Lower leg skin (tissue), 3 donors: ENCODE results near the gene KPNA5.

Experiments used
- POLR2A ChIP-seq, 2 donors: fragments of 450-650 bp; IDR thresholded peaks; one replicate each; pipeline ENCODE4 v1.6.1; 2016 to 2017; ENCODE audit warnings: antibody characterized with exemption in 2 of 2, mild to moderate bottlenecking in 1 of 2, moderate library complexity in 1 of 2
- TF ChIP-seq, protein P1 (sequence below), 3 donors: fragments of 450-650 bp; IDR thresholded peaks; one replicate each; pipeline ENCODE4 v1.5.1; 2016; ENCODE audit warnings: antibody characterized with exemption in 3 of 3, mild to moderate bottlenecking in 3 of 3, moderate library complexity in 2 of 3

DNA sequence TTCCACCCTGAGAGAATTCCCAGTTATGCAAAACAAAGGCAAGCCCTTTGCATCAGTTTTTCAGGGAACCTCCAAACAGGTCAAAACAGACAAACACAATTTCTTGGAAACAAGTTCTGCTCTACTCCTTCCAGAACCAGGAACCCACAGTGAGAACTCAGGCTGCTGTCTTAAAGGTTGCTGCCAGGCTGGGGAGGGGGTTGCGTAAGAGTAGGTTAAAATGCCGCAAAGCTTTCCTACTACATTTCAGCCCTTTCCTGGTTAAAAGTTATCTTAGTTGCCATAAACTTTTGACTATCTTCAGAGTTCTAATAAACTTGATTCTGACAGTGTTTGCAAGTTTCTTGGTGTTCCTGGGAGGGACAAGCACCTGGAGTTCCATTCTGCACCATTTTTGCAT, 33.8 kb downstream of the KPNA5 start:
- TF ChIP-seq POLR2A (IDR thresholded peaks at IDR 0.05): no peak
- TF ChIP-seq, protein P1, sequence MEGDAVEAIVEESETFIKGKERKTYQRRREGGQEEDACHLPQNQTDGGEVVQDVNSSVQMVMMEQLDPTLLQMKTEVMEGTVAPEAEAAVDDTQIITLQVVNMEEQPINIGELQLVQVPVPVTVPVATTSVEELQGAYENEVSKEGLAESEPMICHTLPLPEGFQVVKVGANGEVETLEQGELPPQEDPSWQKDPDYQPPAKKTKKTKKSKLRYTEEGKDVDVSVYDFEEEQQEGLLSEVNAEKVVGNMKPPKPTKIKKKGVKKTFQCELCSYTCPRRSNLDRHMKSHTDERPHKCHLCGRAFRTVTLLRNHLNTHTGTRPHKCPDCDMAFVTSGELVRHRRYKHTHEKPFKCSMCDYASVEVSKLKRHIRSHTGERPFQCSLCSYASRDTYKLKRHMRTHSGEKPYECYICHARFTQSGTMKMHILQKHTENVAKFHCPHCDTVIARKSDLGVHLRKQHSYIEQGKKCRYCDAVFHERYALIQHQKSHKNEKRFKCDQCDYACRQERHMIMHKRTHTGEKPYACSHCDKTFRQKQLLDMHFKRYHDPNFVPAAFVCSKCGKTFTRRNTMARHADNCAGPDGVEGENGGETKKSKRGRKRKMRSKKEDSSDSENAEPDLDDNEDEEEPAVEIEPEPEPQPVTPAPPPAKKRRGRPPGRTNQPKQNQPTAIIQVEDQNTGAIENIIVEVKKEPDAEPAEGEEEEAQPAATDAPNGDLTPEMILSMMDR (IDR thresholded peaks at IDR 0.05): no peak
